Measurements from ENCODE around the gene ASPG.

ASPG gene

GRCh38 chr14:104076743-104077142, 8.8 kb upstream of the ASPG start:
- DNase-seq = no peak

- peak; percentile 97 for DNase-seq
Observed at GRCh38 chr14:104078031-104078455, 7.5 kb upstream of the ASPG start.

- peak; percentile 51 for DNase-seq
Observed at GRCh38 chr14:104080376-104081260, 4.9 kb upstream of the ASPG start.

GRCh38 chr14:104081261-104081835, 4.2 kb upstream of the ASPG start:
- DNase-seq = no peak

- no peak for DNase-seq
Observed at GRCh38 chr14:104081951-104082464, 3.5 kb upstream of the ASPG start.

- DNase-seq = no peak
Observed at GRCh38 chr14:104082807-104083206, 2.7 kb upstream of the ASPG start.

- DNase-seq = peak; percentile 15
Observed at GRCh38 chr14:104084251-104085002, 1.1 kb upstream of the ASPG start.

GRCh38 chr14:104085889-104086201, 345 bp downstream of the ASPG start:
- DNase-seq = no peak

GRCh38 chr14:104086210-104086660, 735 bp downstream of the ASPG start:
- no peak for DNase-seq

GRCh38 chr14:104086661-104087461, 1.4 kb downstream of the ASPG start:
- DNase-seq = no peak

GRCh38 chr14:104087505-104087904, 2.0 kb downstream of the ASPG start:
- no peak for DNase-seq

- peak; percentile 32 for DNase-seq
Observed at GRCh38 chr14:104087981-104088850, 2.7 kb downstream of the ASPG start.

GRCh38 chr14:104090071-104090748, 4.7 kb downstream of the ASPG start:
- DNase-seq = no peak

- no peak for DNase-seq
Observed at GRCh38 chr14:104091061-104091926, 5.8 kb downstream of the ASPG start.

- no peak for DNase-seq
Observed at GRCh38 chr14:104091927-104092771, 6.6 kb downstream of the ASPG start.

GRCh38 chr14:104092931-104093365, 7.4 kb downstream of the ASPG start:
- DNase-seq = no peak

GRCh38 chr14:104093366-104094055, 8.0 kb downstream of the ASPG start:
- DNase-seq = no peak

GRCh38 chr14:104094056-104094708, 8.7 kb downstream of the ASPG start:
- DNase-seq = no peak

Measured in eye (tissue), 1 donor.